Karpas-422 (cell line): ENCODE data around the gene PNLIP. TPM values are rescaled to one million over a fixed set of nuclear protein-coding genes. Genes with fewer than 3 reads are reported as not detected.

Experiments used
- DNase-seq: peaks from one replicate; pipeline ENCODE4 v3.0.0-alpha.2; 2015
- H2AFZ ChIP-seq: fragments of 200-600 bp; sonication (generic); 2 replicates; pipeline ENCODE4 v1.6.1; 2014; ENCODE audit warnings: antibody characterized with exemption, low read length, mixed read lengths
- H3K27ac ChIP-seq: fragments of 200-600 bp; sonication (generic); 2 replicates; pipeline ENCODE4 v1.5.1; 2014; ENCODE audit warnings: mild to moderate bottlenecking, low read length, moderate library complexity
- H3K27me3 ChIP-seq: fragments of 200-600 bp; sonication (generic); 2 replicates; pipeline ENCODE4 v1.6.1; 2014; ENCODE audit warnings: low read length, mixed read lengths
- H3K36me3 ChIP-seq: fragments of 200-600 bp; sonication (generic); 2 replicates; pipeline ENCODE4 v1.6.1; 2014; ENCODE audit warnings: low read length, mixed read lengths; ENCODE audit not compliant: insufficient read depth
- H3K4me1 ChIP-seq: fragments of 200-600 bp; sonication (generic); 2 replicates; pipeline ENCODE4 v1.6.1; 2014; ENCODE audit warnings: mild to moderate bottlenecking, low read length, mixed read lengths
- H3K4me2 ChIP-seq: fragments of 200-600 bp; sonication (generic); 2 replicates; pipeline ENCODE4 v1.6.1; 2014; ENCODE audit warnings: low read length, low read depth, mild to moderate bottlenecking; ENCODE audit not compliant: poor library complexity, severe bottlenecking
- H3K4me3 ChIP-seq: fragments of 200-600 bp; sonication (generic); 2 replicates; pipeline ENCODE4 v1.5.1; 2014; ENCODE audit warnings: mild to moderate bottlenecking, antibody characterized with exemption, low read length, mixed read lengths
- H3K79me2 ChIP-seq: fragments of 200-600 bp; sonication (generic); 2 replicates; pipeline ENCODE4 v1.6.1; 2014; ENCODE audit warnings: mild to moderate bottlenecking, low read length, mixed read lengths
- H3K9ac ChIP-seq: fragments of 200-600 bp; sonication (generic); 2 replicates; pipeline ENCODE4 v1.6.0; 2014; ENCODE audit warnings: low read length
- H3K9me2 ChIP-seq: fragments of 200-600 bp; sonication (generic), shearing (Covaris generic); replicated peaks from 2 replicates; pipeline ENCODE4 v1.6.0; 2014; ENCODE audit warnings: mild to moderate bottlenecking, low read length, moderate library complexity; ENCODE audit not compliant: insufficient read depth
- H3K9me3 ChIP-seq: fragments of 300-700, 200-600 bp; sonication (generic); 2 replicates; pipeline ENCODE4 v1.6.1; 2014; ENCODE audit warnings: low read length, mixed read lengths
- H4K20me1 ChIP-seq: fragments of 200-600 bp; sonication (generic); 2 replicates; pipeline ENCODE4 v1.6.1; 2014; ENCODE audit warnings: mild to moderate bottlenecking, antibody characterized with exemption, low read length, low read depth; ENCODE audit not compliant: insufficient read depth
- total RNA-seq: library from RNA; depleted of rRNA; stranded (reverse); fragments of >200 nt; shearing (Covaris generic); gene quantifications from 2 replicates; pipeline ENCODE4 v1.2.3, GENCODE V29; 2014; ENCODE audit warnings: low replicate concordance

Gene PNLIP
- total RNA-seq, 1 experiment from 2014 or later = not detected

DNA sequence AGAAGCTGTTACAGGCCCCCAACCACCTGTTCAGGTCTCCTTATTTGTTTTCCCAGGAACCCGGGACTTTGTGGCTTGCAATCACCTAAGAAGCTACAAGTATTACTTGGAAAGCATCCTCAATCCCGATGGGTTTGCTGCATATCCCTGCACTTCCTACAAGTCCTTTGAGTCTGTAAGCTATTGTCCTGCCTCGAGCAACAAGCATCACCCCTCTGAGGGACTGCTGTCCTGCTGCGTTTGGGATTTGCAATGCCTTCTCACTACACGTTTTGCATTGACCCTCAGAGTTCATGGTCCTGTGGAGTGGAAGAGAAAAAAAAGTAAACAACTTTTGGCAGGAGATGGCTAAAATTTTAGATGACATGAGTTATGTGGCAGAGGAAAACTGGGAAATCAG, 54.3 kb downstream of the PNLIP start:
- DNase-seq = no peak
- H3K9me2 ChIP-seq = no peaks in the 10 kb centered on the region
- H3K36me3 ChIP-seq = no peaks in the 10 kb centered on the region
- no peak overlapping the region for H3K27ac ChIP-seq
- H3K4me3 ChIP-seq = no peak overlapping the region
- H3K4me1 ChIP-seq = no peaks in the 10 kb centered on the region
- no peak overlapping the region for H3K4me2 ChIP-seq
- H3K79me2 ChIP-seq = no peaks in the 10 kb centered on the region
- no peaks in the 10 kb centered on the region for H3K27me3 ChIP-seq
- no peaks in the 10 kb centered on the region for H4K20me1 ChIP-seq
- no peaks in the 10 kb centered on the region for H3K9me3 ChIP-seq
- no peak overlapping the region for H2AFZ ChIP-seq
- no peak overlapping the region for H3K9ac ChIP-seq

DNA sequence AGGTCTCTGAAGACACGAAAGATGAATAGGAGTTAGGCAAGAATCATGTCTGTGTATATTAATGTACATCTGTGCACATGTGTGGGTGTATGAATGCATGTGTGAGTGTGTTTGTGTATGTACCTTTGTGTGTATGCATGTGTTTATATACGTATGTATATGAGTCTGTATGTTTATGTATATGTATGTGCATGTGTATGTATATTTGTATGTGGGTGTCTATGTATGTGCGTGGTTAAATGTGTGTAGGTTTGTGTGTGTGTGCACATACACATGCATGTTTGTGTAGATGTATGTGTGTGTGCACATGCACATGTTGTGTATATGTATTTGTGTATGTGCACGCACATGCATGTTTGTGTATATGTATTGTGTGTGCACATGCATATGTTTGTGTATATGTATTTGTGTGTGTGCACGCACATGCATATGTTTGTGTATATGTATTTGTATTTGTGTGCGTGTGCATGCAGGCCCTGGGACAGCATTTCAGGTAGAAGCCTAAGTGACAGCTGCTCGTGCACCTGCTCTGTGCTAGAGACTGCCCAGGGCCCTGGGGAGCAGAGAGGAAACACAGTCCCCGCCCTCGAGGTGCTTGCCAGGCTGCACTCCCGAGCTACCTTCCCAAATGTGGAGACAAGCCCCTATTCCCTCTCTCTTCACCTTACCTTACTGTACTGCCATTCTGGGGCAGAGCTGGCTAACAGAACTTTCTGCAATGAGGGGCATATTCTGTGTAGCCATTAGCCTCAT, 57.1 kb downstream of the PNLIP start:
- H3K4me1 ChIP-seq = no peaks in the 10 kb centered on the region
- H3K9me3 ChIP-seq = no peaks in the 10 kb centered on the region
- no peak overlapping the region for H3K9ac ChIP-seq
- no peak overlapping the region for H2AFZ ChIP-seq
- no peaks in the 10 kb centered on the region for H3K9me2 ChIP-seq
- H3K27ac ChIP-seq = no peak overlapping the region
- no peaks in the 10 kb centered on the region for H3K36me3 ChIP-seq
- H4K20me1 ChIP-seq = no peaks in the 10 kb centered on the region
- H3K27me3 ChIP-seq = no peaks in the 10 kb centered on the region
- no peak overlapping the region for H3K4me2 ChIP-seq
- no peak for DNase-seq
- H3K79me2 ChIP-seq = no peaks in the 10 kb centered on the region
- no peak overlapping the region for H3K4me3 ChIP-seq

DNA sequence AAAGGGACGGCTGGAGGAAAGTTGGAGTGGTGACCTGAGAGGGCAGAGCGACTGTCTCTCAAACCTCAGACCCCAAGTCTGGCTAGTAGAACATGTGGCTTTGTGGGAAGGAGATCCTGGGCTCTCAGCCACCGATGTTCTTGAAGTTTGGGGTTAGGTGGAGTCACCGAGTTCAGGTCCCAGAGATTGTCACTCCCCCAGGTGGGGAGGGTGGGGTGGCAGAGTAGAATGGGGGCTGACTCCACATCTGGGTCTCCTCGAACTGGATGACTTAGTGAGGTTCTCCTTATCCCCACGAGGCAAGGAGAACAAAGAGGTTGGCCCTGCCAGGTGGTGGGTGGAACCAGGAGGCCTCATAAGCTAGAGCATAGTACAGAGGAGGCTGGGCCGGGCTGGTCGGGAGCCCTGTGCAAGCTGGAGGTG, 60.3 kb downstream of the PNLIP start:
- no peak overlapping the region for H2AFZ ChIP-seq
- no peaks in the 10 kb centered on the region for H3K9me3 ChIP-seq
- H3K4me1 ChIP-seq = no peaks in the 10 kb centered on the region
- no peak overlapping the region for H3K27ac ChIP-seq
- H3K4me3 ChIP-seq = no peak overlapping the region
- no peaks in the 10 kb centered on the region for H4K20me1 ChIP-seq
- no peaks in the 10 kb centered on the region for H3K79me2 ChIP-seq
- H3K36me3 ChIP-seq = no peaks in the 10 kb centered on the region
- H3K4me2 ChIP-seq = no peak overlapping the region
- no peak overlapping the region for H3K9ac ChIP-seq
- no peak for DNase-seq
- H3K9me2 ChIP-seq = no peaks in the 10 kb centered on the region
- no peaks in the 10 kb centered on the region for H3K27me3 ChIP-seq

DNA sequence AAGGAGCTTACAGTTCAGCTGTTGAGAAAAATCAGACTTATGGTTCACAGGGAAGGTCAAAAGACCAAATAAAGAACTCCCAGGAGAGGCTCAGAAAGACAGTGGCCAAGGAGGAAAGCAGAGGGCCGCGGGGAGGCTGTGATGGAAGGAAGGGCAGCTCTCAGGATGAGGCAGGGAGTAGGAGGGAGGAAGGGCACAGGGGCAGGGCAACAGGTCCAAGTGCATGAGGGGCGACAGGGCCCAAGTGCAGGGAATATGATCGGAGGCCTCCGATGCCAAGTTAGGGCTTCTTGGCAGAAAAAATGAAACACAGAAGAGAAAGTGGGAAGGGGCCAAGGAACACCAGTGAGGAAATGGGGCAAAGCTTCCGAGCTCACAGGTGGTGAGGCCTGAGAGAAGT, 61.6 kb downstream of the PNLIP start:
- Histone ChIP-seq H4K20me1 (no peaks in the 10 kb centered on the region), H3K27me3 (no peaks in the 10 kb centered on the region), H3K4me1 (no peaks in the 10 kb centered on the region), H3K79me2 (no peaks in the 10 kb centered on the region), H3K9me2 (no peaks in the 10 kb centered on the region), H3K27ac (no peak overlapping the region), H3K4me3 (no peak overlapping the region), H3K9ac (no peak overlapping the region), H3K4me2 (no peak overlapping the region), H2AFZ (no peak overlapping the region), H3K36me3 (no peaks in the 10 kb centered on the region), H3K9me3 (no peaks in the 10 kb centered on the region)
- DNase-seq = no peak

DNA sequence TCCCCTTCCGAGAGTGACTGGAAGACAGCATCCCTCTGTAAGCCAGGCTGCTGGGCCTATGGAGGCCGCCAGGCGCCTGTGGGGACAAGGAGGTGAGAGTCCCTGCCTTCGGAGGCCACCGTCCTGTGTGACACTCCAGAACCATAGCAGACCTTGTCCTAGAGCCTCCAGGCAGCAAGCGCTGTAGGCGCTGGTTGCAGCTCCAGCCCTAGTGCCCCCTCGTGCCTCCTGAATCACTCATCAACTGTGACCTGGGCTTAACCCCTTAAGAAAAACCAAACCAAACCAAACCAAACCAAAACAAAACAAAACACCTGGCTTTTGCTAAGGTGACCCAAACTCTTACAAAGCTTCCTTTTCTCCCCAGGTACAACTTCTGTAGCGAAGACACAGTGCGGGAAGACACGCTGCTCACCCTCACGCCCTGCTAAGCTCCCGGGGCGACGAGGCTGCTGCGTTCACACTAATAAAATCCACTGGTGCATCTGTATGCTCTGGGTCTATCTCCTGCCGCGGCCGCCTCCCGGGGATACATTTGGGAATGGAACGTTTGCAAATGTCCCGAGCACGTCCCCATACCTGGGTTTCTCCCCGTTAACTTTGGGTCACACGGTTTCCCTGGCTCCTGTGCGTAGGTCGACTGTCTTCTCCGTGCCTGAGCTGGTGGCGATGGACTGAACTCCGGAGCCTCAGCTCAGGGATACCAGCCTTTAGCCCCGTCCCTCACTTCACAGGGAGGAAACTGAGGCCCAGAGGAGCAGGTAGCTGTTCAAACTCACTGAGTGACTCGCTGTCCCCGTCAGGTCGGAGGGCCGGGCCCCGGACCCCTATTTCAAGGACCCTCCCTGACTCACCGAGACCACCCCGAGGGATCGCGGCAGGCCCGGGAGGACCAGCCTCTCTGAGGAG, 63.2 kb downstream of the PNLIP start:
- H3K9me2 ChIP-seq = no peaks in the 10 kb centered on the region
- no peak overlapping the region for H3K4me3 ChIP-seq
- no peak for DNase-seq
- H3K9me3 ChIP-seq = no peaks in the 10 kb centered on the region
- no peaks in the 10 kb centered on the region for H3K79me2 ChIP-seq
- H3K27ac ChIP-seq = no peak overlapping the region
- no peaks in the 10 kb centered on the region for H3K36me3 ChIP-seq
- no peak overlapping the region for H2AFZ ChIP-seq
- no peaks in the 10 kb centered on the region for H3K4me1 ChIP-seq
- no peak overlapping the region for H3K4me2 ChIP-seq
- no peaks in the 10 kb centered on the region for H4K20me1 ChIP-seq
- H3K27me3 ChIP-seq = no peaks in the 10 kb centered on the region
- H3K9ac ChIP-seq = no peak overlapping the region

DNA sequence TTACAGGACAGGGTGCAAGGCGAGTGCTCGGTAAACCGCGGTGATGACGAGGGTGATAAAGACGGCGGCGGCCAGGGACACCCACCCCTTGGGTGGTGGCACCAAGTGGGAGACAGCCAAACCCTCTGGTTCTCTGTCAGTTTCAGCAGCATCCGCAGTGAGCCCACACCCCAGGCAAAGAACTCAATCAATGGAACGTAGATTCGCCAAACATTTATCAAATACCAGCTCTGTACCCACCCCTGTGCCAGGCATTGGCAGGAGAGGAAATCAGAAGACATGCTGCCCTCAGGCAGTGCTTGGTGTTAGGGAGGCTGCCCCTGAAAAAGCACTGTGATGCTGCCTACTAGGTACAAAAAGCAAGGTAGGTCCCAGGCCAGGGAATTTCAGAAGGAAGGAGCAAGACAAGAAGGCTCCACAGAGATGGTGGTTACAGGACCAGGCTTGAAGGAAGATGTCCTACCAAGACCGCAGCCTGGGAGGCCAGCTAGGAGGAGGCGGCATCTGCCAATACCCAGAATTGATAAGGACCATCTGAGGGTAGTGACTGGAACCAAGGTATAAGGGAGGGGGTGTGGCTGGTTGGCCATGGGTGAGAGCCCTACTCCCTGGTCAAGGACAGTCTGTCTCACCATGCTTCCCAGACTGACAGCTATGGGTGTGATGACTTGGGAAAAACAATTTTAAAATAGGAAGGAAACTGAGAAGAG, 64.9 kb downstream of the PNLIP start:
- Histone ChIP-seq H3K27ac (no peak overlapping the region), H3K27me3 (no peaks in the 10 kb centered on the region), H3K4me2 (no peak overlapping the region), H3K9me3 (no peaks in the 10 kb centered on the region), H3K9ac (no peak overlapping the region), H3K36me3 (no peaks in the 10 kb centered on the region), H3K79me2 (no peaks in the 10 kb centered on the region), H3K4me1 (no peaks in the 10 kb centered on the region), H3K4me3 (no peak overlapping the region), H2AFZ (no peak overlapping the region), H4K20me1 (no peaks in the 10 kb centered on the region), H3K9me2 (no peaks in the 10 kb centered on the region)
- no peak for DNase-seq

DNA sequence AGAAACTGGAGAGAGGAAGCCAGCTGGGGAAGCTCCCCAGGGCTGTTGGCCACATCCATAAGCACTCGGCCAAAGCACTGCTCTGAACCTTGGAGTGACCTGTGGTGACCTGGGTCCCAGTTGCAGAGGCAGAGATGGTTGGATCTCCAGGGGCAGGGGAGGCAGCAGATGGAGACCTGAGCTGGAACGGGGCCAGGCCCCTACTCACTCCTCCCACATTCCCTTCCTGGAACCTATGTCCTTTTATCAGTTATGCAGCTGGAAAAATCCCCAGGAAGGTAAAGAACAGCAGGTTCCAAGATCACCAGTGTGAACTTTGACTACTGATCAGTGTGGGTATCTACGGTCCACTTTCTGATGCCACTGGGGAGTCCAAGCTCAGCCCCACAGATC, 65.4 kb downstream of the PNLIP start:
- Histone ChIP-seq H3K79me2 (no peaks in the 10 kb centered on the region), H3K4me1 (no peaks in the 10 kb centered on the region)
- DNase-seq = no peak

More for the DNA sequence above, 65.4 kb downstream of the PNLIP start:
- no peak overlapping the region for H3K4me3 ChIP-seq
- no peak overlapping the region for H3K27ac ChIP-seq
- H3K9ac ChIP-seq = no peak overlapping the region
- no peaks in the 10 kb centered on the region for H3K27me3 ChIP-seq
- no peaks in the 10 kb centered on the region for H3K36me3 ChIP-seq
- H3K9me3 ChIP-seq = no peaks in the 10 kb centered on the region
- H3K4me2 ChIP-seq = no peak overlapping the region
- no peak overlapping the region for H2AFZ ChIP-seq
- no peaks in the 10 kb centered on the region for H4K20me1 ChIP-seq
- H3K9me2 ChIP-seq = no peaks in the 10 kb centered on the region
